Measurements from ENCODE around the gene CAMSAP3. TPM values are rescaled to one million over a fixed set of nuclear protein-coding genes. Genes with fewer than 3 reads are reported as not detected.
A peak's percentile ranks its signal among the peaks of the same experiment; 100 is the strongest.

CAMSAP3 gene
- total RNA-seq, 1 experiment from 2014 or later: 16.6 TPM

- peak; percentile 63 for ATAC-seq
- CTCF ChIA-PET: interaction anchor here (0.6 to 1.3 kb wide), 2 partner anchors 51 to 180 kb away, joined by 4 to 5 read pairs (median 5); no protein-coding TSS in a partner anchor
These were observed 23.3 kb downstream of the CAMSAP3 start for GRCh38 chr19:7618771-7619510.

GRCh38 chr19:7619671-7620441 lies 24.2 kb downstream of the CAMSAP3 start:
- no peak for ATAC-seq
- Histone ChIP-seq H3K27ac (ENCODE audit: low read length) (no peak overlapping the region; the same call in 1 of the 2 replicates), H3K79me2 (ENCODE audit: low read length) (no peaks in the 10 kb centered on the region), H3K36me3 (ENCODE audit: low read depth, low read length) (peaks cover 47% of the 10 kb centered on the region; the same call in 1 of the 2 replicates), H3K9ac (ENCODE audit: low read length) (no peak overlapping the region), H3F3A (ENCODE audit: low read length, unreplicated experiment) (no peaks in the 10 kb centered on the region), H3K9me2 (replicated peaks; ENCODE audit: low read length) (no peaks in the 10 kb centered on the region), H3K4me2 (ENCODE audit: low read length) (no peak overlapping the region), H3K9me3 (ENCODE audit: low read length) (no peaks in the 10 kb centered on the region), H3K4me1 (ENCODE audit: insufficient read depth, low read length) (peaks cover 18% of the 10 kb centered on the region), H3K4me3 (ENCODE audit: low read length) (no peak overlapping the region), H3K27me3 (ENCODE audit: low read length) (no peaks in the 10 kb centered on the region), H4K20me1 (ENCODE audit: low read length) (no peaks in the 10 kb centered on the region), H2AFZ (ENCODE audit: low read length) (no peak overlapping the region)
- DNase-seq: no peak
- ChIA-PET POLR2A (ENCODE audit: unreplicated experiment) (interaction anchor here (0.6 kb wide), 1 partner anchor 314 kb away, joined by 3 read pairs; no protein-coding TSS in a partner anchor), CTCF (interaction anchor here (0.8 kb wide), 1 partner anchor 52 kb away, joined by 4 read pairs; no protein-coding TSS in a partner anchor)
- TSS peak; percentile 32 for BruUV-seq (replicated peaks)
- intact Hi-C loops (cut with micrococcal nuclease): no loop called here
- TF ChIP-seq CTCF (conservative IDR thresholded peaks at IDR 0.05; ENCODE audit: low read depth, low read length) (no peak), EZH2phosphoT487 (IDR thresholded peaks at IDR 0.05; ENCODE audit: borderline replicate concordance, low read length) (no peak), EZH2 (IDR thresholded peaks at IDR 0.05; ENCODE audit: low read length, unreplicated experiment) (no peak)

More at GRCh38 chr19:7618771-7619510, 23.3 kb downstream of the CAMSAP3 start:
- H4K20me1 ChIP-seq (ENCODE audit: low read length): no peaks in the 10 kb centered on the region
- no peaks in the 10 kb centered on the region for H3K27me3 ChIP-seq (ENCODE audit: low read length)
- H2AFZ ChIP-seq (ENCODE audit: low read length): no peak overlapping the region
- no peak for TF ChIP-seq EZH2phosphoT487 (IDR thresholded peaks at IDR 0.05; ENCODE audit: borderline replicate concordance, low read length)
- TF ChIP-seq CTCF (conservative IDR thresholded peaks at IDR 0.05; ENCODE audit: low read depth, low read length): no peak
- no peak for TF ChIP-seq EZH2 (IDR thresholded peaks at IDR 0.05; ENCODE audit: low read length, unreplicated experiment)
- no peak overlapping the region for H3K4me3 ChIP-seq (ENCODE audit: low read length)
- peaks cover 47% of the 10 kb centered on the region; the same call in 1 of the 2 replicates for H3K36me3 ChIP-seq (ENCODE audit: low read depth, low read length)
- POLR2A ChIA-PET (ENCODE audit: unreplicated experiment): interaction anchor here (0.6 kb wide), 1 partner anchor 315 kb away, joined by 3 read pairs; no protein-coding TSS in a partner anchor
- H3K4me1 ChIP-seq (ENCODE audit: insufficient read depth, low read length): peaks cover 18% of the 10 kb centered on the region
- BruUV-seq (replicated peaks): no TSS peak
- no peaks in the 10 kb centered on the region for H3K9me3 ChIP-seq (ENCODE audit: low read length)
- no peaks in the 10 kb centered on the region for H3K9me2 ChIP-seq (replicated peaks; ENCODE audit: low read length)
- peak overlapping the region; percentile 52 for H3K27ac ChIP-seq (ENCODE audit: low read length)
- H3K79me2 ChIP-seq (ENCODE audit: low read length): no peaks in the 10 kb centered on the region
- peak overlapping the region; percentile 2; the same call in 1 of the 2 replicates for H3K9ac ChIP-seq (ENCODE audit: low read length)
- peak overlapping the region; percentile 11 for H3K4me2 ChIP-seq (ENCODE audit: low read length)
- peak; percentile 77 for DNase-seq
- intact Hi-C loops (cut with micrococcal nuclease): no loop called here
- no peaks in the 10 kb centered on the region for H3F3A ChIP-seq (ENCODE audit: low read length, unreplicated experiment)
